IPS-18c (cell line): ENCODE measurements around the gene FAM98B.

Experiments used
- H3K4me3 ChIP-seq: 2 replicates; pipeline ENCODE4 v1.7.0; 2013; ENCODE audit warnings: low read depth, mild to moderate bottlenecking, low read length, moderate library complexity; ENCODE audit not compliant: insufficient read depth
- H3K9me3 ChIP-seq: one replicate; pipeline ENCODE4 v1.6.1; 2013; ENCODE audit warnings: mild to moderate bottlenecking, low read length, moderate library complexity; ENCODE audit not compliant: control insufficient read depth, insufficient read depth

FAM98B gene

DNA sequence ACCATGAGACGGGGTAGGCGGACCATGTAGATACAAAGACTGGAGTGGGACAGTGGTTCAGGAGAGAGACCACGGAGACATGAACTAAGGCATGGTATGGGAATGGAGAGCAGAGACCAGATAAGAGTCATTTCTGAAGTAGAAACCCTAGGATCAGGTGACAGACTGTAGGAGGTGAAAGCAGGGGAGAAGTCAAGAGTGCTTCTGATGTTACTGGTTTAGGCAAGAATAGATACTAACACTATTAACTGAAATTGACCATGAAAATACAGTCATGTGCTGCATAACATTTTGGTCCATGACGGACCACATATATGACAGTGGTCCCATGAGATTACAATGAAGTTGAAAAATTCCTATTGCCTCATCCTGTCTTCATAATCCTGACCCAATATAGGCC lies 69.0 kb downstream of the FAM98B start:
- no peak overlapping the region for H3K4me3 ChIP-seq

DNA sequence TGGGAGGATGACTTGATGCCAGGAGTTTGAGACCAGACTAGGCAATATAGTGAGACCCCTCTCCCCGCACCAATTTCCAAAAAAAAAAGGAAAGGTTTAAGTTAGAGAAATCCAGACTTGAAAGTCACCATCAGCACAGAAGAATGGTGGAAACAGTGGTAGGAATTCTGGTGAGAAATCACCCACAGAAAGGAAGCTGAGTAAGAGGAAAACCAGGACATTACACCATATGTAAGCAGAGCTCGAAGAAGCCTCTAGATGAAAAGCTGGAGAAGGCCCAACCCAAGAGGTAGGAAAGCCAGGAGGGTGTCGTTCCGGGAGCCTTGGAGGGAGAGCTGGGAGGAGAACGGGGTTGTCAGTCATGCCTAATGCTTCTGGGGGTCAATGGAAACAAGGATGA lies 70.2 kb downstream of the FAM98B start:
- Histone ChIP-seq H3K4me3 (no peak overlapping the region), H3K9me3 (no peaks in the 10 kb centered on the region)

More for the DNA sequence above, 69.0 kb downstream of the FAM98B start:
- no peaks in the 10 kb centered on the region for H3K9me3 ChIP-seq

DNA sequence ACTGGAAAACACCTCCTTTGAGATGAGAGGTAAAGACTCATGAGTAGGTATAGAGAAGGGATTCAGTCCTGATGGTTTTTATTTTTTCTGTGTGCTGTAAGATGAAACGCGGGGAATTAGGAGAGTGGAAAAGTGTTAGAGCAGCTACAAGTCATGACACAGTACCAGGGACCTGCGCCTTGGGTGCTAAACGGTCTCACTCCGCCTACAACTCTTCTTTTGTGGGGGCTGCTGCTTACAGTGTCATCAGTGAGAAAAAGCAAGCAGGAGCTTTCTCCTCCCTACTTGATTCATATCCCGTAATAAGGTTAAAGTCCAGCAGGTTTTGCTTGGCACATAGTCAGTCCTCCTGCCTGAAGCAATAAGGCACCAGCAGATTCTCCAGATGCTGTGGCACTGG lies 71.6 kb downstream of the FAM98B start:
- Histone ChIP-seq H3K9me3 (no peaks in the 10 kb centered on the region), H3K4me3 (no peak overlapping the region)

DNA sequence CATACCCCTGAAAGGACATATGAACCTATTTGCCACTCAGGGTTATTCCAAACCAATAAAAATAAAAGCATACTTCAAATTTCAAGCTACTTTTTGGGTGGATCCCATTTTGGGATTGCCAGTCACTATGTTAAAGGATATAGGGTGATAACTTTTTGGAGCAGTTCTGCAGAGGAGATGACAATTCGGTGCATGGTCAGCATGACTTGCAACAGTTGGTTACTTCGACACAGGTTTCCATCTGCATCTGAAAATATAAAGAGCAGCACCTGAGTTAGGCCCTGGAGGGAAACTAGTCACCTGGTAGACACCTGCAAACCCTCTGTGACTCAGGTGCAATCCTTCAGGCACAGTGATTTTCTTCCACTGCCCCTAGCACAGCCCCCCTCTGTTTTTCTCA lies 72.2 kb downstream of the FAM98B start:
- H3K4me3 ChIP-seq = no peak overlapping the region
- H3K9me3 ChIP-seq = no peaks in the 10 kb centered on the region

DNA sequence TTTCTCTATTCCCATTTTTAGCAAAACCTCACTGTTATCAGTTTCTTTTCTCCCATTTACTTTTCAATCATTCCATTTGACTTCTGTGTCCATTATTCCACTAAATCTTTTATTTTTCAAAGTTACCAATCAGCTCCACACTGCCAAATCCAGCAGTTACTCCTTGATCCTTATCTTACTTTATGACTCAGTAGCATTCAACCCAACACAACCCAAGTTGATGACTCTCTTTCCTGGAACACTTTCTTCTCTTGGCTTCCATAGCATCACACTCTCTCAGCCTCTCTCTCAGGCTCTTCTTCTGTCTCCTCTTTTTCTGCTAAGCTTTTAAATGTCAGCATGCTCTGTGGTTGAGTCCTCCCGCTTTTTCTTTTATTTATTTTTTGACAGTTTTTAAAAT lies 74.4 kb downstream of the FAM98B start:
- Histone ChIP-seq H3K4me3 (no peak overlapping the region), H3K9me3 (no peaks in the 10 kb centered on the region)

DNA sequence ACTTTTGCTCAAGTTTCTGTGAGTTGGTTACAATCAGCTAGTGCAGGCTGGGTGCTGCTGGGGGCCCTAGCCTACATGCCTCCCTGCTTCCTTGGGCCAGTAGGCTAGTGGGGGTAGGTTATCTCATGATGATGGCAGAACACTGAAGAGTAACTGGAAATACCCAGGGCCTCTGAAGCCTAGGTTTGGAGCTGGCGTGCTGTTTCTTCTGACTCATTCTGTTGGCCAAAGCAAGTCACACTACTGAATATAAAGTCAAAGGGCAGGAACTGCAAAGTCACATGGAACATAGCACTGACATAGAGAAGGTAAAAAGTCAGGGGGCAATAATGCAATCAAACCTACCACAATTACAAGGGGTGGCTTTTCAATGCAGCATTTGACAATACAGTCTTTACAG lies 76.2 kb downstream of the FAM98B start:
- Histone ChIP-seq H3K4me3 (no peak overlapping the region), H3K9me3 (no peaks in the 10 kb centered on the region)

DNA sequence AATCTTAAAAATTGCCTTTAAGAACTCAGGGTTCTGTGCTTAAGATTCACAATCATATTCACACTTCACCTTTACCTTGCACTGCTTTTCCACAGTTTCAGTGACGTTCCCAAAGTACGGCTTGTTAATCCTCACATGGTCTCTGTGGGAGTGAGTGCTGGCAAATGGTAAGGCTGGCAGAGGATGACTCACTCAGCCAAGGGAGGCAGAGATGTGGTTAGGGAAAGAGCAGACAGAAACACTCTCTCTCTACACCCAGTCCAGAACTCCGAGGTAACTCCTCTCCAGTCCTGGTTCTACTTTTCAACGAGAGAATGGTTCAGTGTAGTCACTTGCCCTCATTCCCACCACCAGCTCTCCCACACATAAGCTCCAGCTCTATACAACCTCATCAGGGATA lies 77.6 kb downstream of the FAM98B start:
- no peak overlapping the region for H3K4me3 ChIP-seq
- H3K9me3 ChIP-seq = no peaks in the 10 kb centered on the region

DNA sequence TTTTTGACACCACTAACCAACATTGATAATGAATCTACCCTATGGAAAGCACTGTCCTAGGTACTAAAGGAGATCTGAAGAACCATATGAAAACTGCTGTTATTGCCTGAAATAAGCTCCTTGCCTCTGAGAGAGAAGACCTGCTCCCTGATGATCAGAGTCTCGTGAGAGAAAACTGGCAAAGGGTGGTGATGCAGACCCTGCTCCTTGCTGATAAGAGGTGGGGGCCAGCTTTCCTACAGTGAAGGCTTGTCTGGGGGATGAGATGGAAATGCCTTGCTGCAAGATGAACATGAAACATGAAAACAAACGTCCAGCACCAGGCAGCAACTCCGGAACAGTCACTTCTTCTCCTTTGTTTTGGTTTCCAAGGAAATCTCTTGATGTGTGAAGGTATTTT lies 78.8 kb downstream of the FAM98B start:
- Histone ChIP-seq H3K4me3 (no peak overlapping the region), H3K9me3 (no peaks in the 10 kb centered on the region)

DNA sequence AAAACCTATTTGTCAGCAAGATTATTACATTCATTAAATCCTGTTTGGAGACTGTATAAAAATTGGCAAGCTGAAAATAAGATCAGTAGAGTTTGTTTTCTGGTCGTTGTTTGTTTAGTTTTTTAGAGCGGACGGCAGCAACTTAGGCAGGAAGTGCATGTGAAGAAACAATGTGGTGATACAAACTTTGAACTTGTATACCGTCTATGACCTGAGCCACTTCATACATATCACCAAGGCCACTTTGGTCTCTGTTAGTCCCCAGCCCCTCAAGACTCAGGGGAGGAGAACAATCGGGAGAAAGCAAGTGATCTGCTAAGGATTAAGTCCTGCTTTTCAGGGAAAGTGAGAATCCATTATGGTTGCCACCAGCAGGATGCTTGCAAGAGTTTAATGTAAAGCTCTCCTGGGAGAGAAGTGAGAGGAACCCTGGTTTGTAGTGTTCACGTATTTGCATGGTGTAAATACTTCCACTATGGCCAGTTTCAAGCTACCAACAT lies 79.5 kb downstream of the FAM98B start:
- no peaks in the 10 kb centered on the region for H3K9me3 ChIP-seq
- H3K4me3 ChIP-seq = no peak overlapping the region

DNA sequence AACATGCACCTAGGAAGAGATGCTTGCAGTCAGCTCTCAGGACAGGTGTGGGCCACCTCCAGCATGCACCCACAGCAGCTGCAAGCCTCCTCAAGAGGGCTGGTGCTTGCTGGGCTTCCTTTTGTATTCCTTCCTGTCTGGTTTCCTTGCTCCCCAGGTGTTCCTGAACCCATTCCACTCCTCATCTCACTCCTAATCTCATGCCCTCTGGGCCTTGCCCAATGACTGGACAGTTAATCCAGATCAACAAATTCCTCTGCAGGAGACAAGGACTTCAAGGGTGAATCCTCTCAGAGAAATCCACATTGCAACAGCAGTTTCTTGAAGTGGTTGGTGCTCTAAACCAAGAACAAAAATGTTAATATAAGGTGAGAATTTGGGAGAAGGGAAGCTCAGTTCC lies 80.0 kb downstream of the FAM98B start:
- Histone ChIP-seq H3K9me3 (no peaks in the 10 kb centered on the region), H3K4me3 (no peak overlapping the region)

DNA sequence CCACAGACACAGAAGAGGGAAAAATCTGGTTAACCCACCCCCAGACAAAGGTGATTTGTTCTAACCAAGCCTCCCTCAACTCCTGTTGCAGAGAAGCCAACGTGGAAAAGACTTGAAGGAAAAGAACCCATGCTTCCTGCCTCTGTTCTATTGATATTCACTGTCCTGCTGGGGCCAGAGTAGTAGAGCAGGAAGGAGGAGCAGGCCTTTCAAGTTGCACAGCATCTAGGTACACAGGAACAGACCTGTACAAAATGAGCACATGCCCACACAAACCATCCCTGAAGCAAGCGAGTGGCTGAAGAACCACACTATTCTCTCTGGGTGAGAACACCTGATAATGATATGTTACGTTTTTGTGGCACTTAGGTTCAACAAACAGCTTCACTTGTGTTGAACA lies 80.8 kb downstream of the FAM98B start:
- Histone ChIP-seq H3K4me3 (no peak overlapping the region), H3K9me3 (no peaks in the 10 kb centered on the region)

DNA sequence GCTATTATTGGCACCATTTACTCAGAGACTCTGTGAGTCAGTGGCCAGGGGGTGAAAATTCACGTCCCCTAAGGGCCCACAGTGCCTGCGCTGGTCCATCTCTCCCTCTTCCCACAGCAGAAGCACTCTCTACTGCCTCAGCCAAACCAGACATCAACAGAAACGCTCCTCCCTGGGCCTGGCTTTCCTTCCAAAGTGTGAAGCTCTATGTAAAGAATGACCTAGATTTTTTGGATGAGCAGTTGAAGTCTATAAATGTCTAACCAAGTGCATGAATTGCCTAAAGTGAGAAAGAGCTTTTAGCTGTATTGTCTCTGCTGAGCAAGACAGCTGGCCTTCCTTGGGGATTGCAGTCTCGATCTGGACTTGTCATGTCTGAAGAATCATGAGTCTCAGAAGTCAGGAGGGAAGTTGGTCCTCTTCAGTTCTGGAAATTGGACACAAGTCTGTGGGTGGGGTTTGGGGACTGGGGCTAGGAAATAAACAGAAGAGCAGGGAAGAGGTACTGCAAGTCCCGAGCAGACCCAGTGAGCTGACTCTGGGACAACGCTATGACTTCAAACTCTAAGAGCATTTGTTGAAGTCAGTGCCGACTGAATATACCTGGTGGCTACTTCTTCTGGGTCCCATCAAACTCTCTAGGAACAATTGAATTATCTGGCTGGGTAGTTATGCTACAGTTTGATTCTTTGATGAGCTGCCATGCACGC lies 81.7 kb downstream of the FAM98B start:
- Histone ChIP-seq H3K4me3 (no peak overlapping the region), H3K9me3 (no peaks in the 10 kb centered on the region)

DNA sequence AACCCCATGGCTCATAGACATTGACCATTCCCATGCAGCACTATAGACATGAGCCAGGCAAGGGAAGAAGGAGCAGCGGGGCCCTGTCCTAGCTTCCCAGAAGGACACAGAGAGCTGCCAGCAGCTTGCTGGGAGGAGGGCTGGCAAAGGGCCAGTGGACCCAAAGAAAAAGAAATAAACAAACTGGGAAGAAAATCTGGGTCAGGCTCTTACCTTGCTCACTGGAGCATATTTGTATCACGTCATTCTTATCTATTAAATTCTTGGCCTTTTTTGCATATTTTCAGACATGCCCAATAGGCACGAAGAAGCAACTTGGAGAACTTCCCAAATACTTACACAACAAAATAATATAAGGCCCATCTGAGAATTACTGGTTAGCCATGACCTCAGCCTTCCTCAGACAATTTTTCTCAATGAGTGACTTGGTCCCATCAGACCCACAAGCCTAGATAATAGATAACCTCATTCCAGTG lies 82.3 kb downstream of the FAM98B start:
- no peaks in the 10 kb centered on the region for H3K9me3 ChIP-seq
- H3K4me3 ChIP-seq = no peak overlapping the region
